Measurements from ENCODE around the gene NXNL1.

The NXNL1 gene

DNA sequence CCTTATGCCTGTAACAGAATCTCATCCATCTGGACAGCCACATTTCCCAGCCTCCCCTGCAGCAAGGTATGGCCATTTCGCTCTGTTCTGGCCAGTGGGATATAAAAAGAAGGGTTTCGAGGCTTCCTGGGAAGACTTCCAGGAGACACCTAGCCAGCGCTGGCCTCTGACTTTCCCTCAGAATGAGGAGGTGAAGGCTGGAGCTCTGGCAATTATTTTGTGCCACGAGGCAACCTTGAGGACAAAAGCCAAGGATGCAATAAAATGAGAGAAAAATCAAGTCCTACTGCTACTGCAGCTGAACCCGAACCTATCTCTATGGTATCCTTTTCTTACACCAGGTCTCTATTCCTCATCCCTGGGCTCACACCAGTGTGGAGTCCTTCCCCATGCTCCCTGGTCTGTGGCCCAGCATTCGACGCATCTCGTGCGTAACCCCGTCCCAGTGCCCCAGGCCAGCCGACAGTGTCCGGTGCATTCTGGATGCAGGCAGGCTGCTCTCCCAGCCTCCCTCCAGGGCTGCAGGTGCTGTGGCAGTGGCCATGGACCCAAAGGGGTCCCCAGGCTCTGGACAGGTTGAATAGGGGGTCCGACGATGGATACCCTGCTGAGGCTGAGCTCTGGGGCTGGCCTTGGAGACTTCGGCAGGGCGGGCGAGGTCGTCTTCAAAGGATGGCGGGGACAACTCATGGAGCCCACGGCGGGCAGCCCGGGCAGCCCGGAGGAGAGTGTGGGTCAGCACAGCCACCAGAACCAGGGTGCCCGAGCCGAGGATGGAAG, 24.4 kb downstream of the NXNL1 start:
- TF ChIP-seq, protein P1, sequence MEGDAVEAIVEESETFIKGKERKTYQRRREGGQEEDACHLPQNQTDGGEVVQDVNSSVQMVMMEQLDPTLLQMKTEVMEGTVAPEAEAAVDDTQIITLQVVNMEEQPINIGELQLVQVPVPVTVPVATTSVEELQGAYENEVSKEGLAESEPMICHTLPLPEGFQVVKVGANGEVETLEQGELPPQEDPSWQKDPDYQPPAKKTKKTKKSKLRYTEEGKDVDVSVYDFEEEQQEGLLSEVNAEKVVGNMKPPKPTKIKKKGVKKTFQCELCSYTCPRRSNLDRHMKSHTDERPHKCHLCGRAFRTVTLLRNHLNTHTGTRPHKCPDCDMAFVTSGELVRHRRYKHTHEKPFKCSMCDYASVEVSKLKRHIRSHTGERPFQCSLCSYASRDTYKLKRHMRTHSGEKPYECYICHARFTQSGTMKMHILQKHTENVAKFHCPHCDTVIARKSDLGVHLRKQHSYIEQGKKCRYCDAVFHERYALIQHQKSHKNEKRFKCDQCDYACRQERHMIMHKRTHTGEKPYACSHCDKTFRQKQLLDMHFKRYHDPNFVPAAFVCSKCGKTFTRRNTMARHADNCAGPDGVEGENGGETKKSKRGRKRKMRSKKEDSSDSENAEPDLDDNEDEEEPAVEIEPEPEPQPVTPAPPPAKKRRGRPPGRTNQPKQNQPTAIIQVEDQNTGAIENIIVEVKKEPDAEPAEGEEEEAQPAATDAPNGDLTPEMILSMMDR (IDR thresholded peaks at IDR 0.05), result no peak
- TF ChIP-seq ZFX (IDR thresholded peaks at IDR 0.05; ENCODE audit: borderline replicate concordance), result no peak
- no peak overlapping the region for H3K27ac ChIP-seq

DNA sequence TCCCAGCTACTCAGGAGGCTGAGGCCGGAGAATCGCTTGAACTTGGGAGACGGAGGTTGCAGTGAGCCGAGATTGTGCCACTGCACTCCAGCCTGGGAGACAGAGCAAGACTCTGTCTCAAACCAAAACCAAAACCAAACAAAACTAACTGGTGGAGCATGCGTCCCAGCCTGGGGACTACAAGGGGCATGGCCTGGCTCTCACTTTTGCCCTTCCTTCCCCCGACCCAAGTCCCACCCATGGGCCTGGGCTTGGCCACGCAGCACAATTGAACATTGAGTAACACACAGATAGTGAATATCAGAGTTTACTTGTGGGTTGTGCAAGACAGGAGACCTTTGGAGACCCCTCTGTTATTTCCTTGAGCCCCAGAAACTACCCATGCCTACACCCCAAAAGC, 25.5 kb downstream of the NXNL1 start:
- no peak overlapping the region for H3K27ac ChIP-seq
- TF ChIP-seq ZFX (IDR thresholded peaks at IDR 0.05; ENCODE audit: borderline replicate concordance), result no peak
- TF ChIP-seq, protein P1 (IDR thresholded peaks at IDR 0.05), result no peak

DNA sequence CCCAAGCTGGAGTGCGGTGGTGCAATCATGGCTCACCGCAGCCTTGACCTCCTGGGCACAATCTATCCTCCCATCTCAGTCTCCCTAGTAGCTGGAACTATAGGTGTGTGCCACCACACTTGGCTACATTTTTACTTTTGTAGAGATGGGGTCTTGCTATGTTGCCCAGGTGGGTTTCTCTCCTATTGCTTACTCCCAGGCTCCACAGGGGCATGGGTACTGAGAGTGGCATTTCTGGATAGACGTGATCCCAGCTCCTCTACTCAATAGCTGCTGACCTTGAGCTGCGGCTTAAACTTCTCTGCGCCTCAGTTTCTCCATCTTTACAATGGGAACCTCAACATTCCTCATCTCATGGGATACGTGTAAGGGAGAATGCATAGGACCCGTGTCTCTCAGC, 29.3 kb downstream of the NXNL1 start:
- TF ChIP-seq, protein P1 (IDR thresholded peaks at IDR 0.05), result no peak
- TF ChIP-seq ZFX (IDR thresholded peaks at IDR 0.05; ENCODE audit: borderline replicate concordance), result no peak
- H3K27ac ChIP-seq, result no peak overlapping the region

DNA sequence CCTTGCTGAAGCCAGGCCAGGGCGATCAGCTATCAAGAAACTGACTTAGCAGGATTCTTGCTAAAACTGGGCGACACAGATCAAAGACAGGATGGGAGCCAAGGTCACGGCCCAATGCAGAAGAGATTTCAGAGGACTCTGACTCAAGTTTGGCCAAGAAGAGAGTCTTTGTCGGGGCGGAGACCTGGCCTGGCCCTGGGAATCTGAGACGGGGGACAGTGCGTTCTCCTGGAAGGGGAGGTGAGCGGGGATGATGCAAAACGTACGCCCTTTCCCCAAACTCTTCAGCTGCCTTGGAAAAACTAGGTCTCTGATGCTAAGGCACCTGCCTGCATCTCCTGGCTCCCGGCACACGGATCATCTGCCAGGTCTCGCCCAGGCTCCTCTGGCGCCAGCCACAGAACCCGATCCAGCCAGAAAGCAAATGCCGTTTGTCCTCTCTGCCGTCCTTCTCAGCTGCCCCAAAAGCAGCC, 31.0 kb downstream of the NXNL1 start:
- no peak for TF ChIP-seq ZFX (IDR thresholded peaks at IDR 0.05; ENCODE audit: borderline replicate concordance)
- TF ChIP-seq, protein P1 (IDR thresholded peaks at IDR 0.05), result no peak
- no peak overlapping the region for H3K27ac ChIP-seq

DNA sequence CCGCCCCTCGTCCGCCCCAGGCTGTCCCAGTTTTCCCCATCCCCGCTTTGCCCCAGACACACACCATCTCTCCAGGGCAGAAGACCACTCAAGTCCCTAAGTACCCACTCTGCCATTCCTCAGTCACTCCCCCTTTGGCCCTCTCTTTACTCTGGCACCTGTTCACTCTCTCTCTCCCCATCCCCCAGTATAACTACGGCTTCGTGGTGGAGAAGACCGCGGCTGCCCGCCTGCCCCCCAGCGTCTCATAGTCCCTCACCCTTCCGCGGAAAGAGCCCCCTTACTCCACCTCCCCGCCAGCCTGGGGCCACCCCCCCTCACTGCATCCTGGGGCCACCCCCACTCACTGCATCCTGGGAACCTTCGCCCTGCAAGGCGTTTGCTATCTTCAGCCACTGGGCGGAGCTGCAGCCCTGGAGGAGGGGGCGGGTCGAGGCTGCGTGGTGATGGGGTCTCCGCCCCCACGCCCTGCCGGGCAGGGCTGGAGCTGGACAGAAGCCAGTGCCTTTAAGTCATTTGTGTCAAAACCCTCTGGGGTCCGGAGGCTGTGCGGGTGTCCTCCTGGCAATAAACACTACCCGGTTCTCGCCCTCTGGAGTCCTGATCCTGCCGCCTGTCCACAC, 35.9 kb downstream of the NXNL1 start:
- H3K27ac ChIP-seq, result no peak overlapping the region
- TF ChIP-seq, protein P1 (IDR thresholded peaks at IDR 0.05), result peak; percentile 63
- no peak for TF ChIP-seq ZFX (IDR thresholded peaks at IDR 0.05; ENCODE audit: borderline replicate concordance)

DNA sequence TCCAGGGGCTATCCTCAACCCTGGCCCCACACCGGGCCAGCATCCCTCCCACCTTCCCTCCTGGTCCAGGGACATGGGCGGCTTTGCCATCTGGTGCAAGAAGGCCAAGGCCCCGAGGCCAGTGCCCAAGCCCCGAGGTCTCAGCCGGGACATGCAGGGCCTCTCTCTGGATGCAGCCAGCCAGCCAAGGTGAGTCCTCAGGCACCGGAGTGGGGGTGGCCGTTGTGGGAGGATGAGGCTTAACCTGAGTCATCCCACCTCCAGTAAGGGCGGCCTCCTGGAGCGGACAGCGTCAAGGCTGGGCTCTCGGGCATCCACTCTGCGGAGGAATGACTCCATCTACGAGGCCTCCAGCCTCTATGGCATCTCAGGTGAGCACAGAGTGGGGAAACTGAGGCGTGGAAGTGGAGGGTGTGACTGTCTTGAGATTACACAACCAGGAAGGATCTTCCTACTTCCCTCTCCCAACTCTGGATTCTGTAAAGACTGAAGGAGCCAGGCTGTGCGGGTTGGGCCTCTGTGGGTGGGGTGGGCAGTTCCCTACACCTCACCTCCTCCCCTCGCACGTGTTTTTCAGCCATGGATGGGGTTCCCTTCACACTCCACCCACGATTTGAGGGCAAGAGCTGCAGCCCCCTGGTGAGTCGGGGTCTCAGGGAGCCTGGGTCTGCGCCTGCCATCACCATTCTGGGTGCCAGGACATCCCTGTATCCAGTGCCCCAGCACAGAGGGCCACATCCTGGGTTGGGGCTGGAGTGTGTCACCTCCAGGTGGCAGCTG, 37.1 kb downstream of the NXNL1 start:
- no peak overlapping the region for H3K27ac ChIP-seq
- TF ChIP-seq ZFX (IDR thresholded peaks at IDR 0.05; ENCODE audit: borderline replicate concordance), result no peak
- TF ChIP-seq, protein P1 (IDR thresholded peaks at IDR 0.05), result no peak

Data from 22Rv1 (cell line).